HG03558 (cell line): ENCODE results near the gene ITPA.
A peak's percentile ranks its signal among the peaks of the same experiment; 100 is the strongest.
"Not testable (repeated sequence)": the region's sequence is repeated elsewhere in the genome, so short reads cannot be mapped to it uniquely, and the experiment has no call there.

Experiments
- ATAC-seq: cut with Tn5 transposase; IDR thresholded peaks from one replicate; pipeline ENCODE4 v1.9.1; 2021; ENCODE audit warnings: moderate number of reproducible peaks; ENCODE audit not compliant: unreplicated experiment; ENCODE audit errors: extremely low read depth

Gene ITPA

GRCh38 chr20:3172933-3173609 lies 36.2 kb upstream of the ITPA start, which contains the start of gene LZTS3:
Gene LZTS3 (minus strand): TSS chr20:3173549. CDS start chr20:3167163, 6,386 bp downstream.
- ATAC-seq: peak; percentile 21

- peak; percentile 55 for ATAC-seq
Observed at GRCh38 chr20:3173610-3174441, 35.5 kb upstream of the ITPA start.

- ATAC-seq: no peak
Observed at GRCh38 chr20:3174442-3175261, 34.6 kb upstream of the ITPA start.

GRCh38 chr20:3175270-3175669 lies 34.0 kb upstream of the ITPA start:
- ATAC-seq: no peak

- ATAC-seq: no peak
Observed at GRCh38 chr20:3177746-3178485, 31.4 kb upstream of the ITPA start.

- ATAC-seq: no peak
Observed at GRCh38 chr20:3180319-3180718, 29.0 kb upstream of the ITPA start.

GRCh38 chr20:3181270-3181669 lies 28.0 kb upstream of the ITPA start:
- ATAC-seq: no peak

GRCh38 chr20:3182429-3182828 lies 26.9 kb upstream of the ITPA start:
- ATAC-seq: not testable (repeated sequence)

- no peak for ATAC-seq
Observed at GRCh38 chr20:3183896-3184612, 25.2 kb upstream of the ITPA start.

- ATAC-seq: not testable (repeated sequence)
Observed at GRCh38 chr20:3187861-3188260, 21.4 kb upstream of the ITPA start.

GRCh38 chr20:3188823-3189413 lies 20.4 kb upstream of the ITPA start:
- no peak for ATAC-seq

GRCh38 chr20:3189561-3190131 lies 19.7 kb upstream of the ITPA start:
- no peak for ATAC-seq

- ATAC-seq: no peak
Observed at GRCh38 chr20:3190681-3191111, 18.6 kb upstream of the ITPA start.

- no peak for ATAC-seq
Observed at GRCh38 chr20:3192226-3193015, 16.9 kb upstream of the ITPA start.

- no peak for ATAC-seq
Observed at GRCh38 chr20:3193806-3194616, 15.3 kb upstream of the ITPA start.

GRCh38 chr20:3194617-3195280 lies 14.5 kb upstream of the ITPA start:
- ATAC-seq: no peak
